H1 (cell line): ENCODE measurements around the gene DSTYK. TPM values are rescaled to one million over a fixed set of nuclear protein-coding genes. Genes with fewer than 3 reads are reported as not detected.

ENCODE experiments used
- ATF3 ChIP-seq: IDR thresholded peaks from 2 replicates; pipeline ENCODE4 v1.6.1; 2011; ENCODE audit warnings: low read depth, mild to moderate bottlenecking, low read length; ENCODE audit not compliant: insufficient read depth
- CHD2 ChIP-seq: IDR thresholded peaks from 2 replicates; pipeline ENCODE4 v1.6.1; 2012; ENCODE audit warnings: low read length, improper control_type of control experiment
- GABPA ChIP-seq: IDR thresholded peaks from 2 replicates; pipeline ENCODE4 v1.6.1; 2011; ENCODE audit warnings: mild to moderate bottlenecking, low read length, moderate library complexity, borderline replicate concordance; ENCODE audit not compliant: insufficient read depth
- HDAC6 ChIP-seq: IDR thresholded peaks from one replicate; pipeline ENCODE4 v1.7.1; 2012; ENCODE audit warnings: low read depth, mild to moderate bottlenecking, inconsistent platforms, low read length, moderate library complexity
- MAFK ChIP-seq: IDR thresholded peaks from 2 replicates; pipeline ENCODE4 v1.6.1; 2012; ENCODE audit warnings: low read depth, mild to moderate bottlenecking, improper control_type of control experiment, low read length
- NANOG ChIP-seq: IDR thresholded peaks from 2 replicates; pipeline ENCODE4 v1.6.1; 2011; ENCODE audit warnings: low read length, low read depth, mild to moderate bottlenecking, inconsistent platforms; ENCODE audit not compliant: insufficient read depth, poor library complexity, severe bottlenecking
- RFX5 ChIP-seq: IDR thresholded peaks from 2 replicates; pipeline ENCODE4 v1.6.1; 2011; ENCODE audit warnings: low read depth, low read length, improper control_type of control experiment, borderline replicate concordance
- SIRT6 ChIP-seq: IDR thresholded peaks from one replicate; pipeline ENCODE4 v1.7.1; 2012; ENCODE audit warnings: low read length, inconsistent platforms
- SIX5 ChIP-seq: IDR thresholded peaks from 2 replicates; pipeline ENCODE4 v1.6.1; 2011; ENCODE audit warnings: mild to moderate bottlenecking, low read depth, low read length
- SRF ChIP-seq: IDR thresholded peaks from 2 replicates; pipeline ENCODE4 v1.6.1; 2011; ENCODE audit warnings: mild to moderate bottlenecking, low read depth, low read length, moderate library complexity
- polyA plus RNA-seq, 7 experiments: library from polyadenylated mRNA; depleted of rRNA in 3 of 7; stranded (reverse) in 5 of 7; unstranded in 2 of 7; fragments of >200 nt in 5 of 7; fragments of 200-250 nt in 2 of 7; gene quantifications; 1 replicate in 5 of 7; 2 replicates in 1 of 7; 4 replicates in 1 of 7; pipeline versions ENCODE4 v1.2.1 to v1.2.3, GENCODE V29; 2011 to 2013; ENCODE audit warnings: missing spikeins in 2 of 7, mixed read lengths in 2 of 7
- total RNA-seq: library from RNA; stranded (reverse); fragmentation: NEBNext Ultra II Directional; extraction: Animal tissue kit (Norgen Biotek cat#: 25700); gene quantifications from 2 replicates; pipeline ENCODE4 v1.2.1, GENCODE V29; 2021
- TF ChIP-seq, protein P1 (sequence below): fragments of 300-600 bp; sonication (generic); IDR thresholded peaks from 2 replicates; pipeline ENCODE4 v1.7.1; 2012; ENCODE audit warnings: low read length, moderate library complexity, mild to moderate bottlenecking, inconsistent platforms; ENCODE audit not compliant: insufficient replicate concordance

The DSTYK gene
- total and polyA plus RNA-seq, 2 of the 8 experiments (the other 6 are each of a cell fraction or from before 2014, with no cell fraction given) = 2.7 to 8.5 TPM

- TF ChIP-seq, protein P1, sequence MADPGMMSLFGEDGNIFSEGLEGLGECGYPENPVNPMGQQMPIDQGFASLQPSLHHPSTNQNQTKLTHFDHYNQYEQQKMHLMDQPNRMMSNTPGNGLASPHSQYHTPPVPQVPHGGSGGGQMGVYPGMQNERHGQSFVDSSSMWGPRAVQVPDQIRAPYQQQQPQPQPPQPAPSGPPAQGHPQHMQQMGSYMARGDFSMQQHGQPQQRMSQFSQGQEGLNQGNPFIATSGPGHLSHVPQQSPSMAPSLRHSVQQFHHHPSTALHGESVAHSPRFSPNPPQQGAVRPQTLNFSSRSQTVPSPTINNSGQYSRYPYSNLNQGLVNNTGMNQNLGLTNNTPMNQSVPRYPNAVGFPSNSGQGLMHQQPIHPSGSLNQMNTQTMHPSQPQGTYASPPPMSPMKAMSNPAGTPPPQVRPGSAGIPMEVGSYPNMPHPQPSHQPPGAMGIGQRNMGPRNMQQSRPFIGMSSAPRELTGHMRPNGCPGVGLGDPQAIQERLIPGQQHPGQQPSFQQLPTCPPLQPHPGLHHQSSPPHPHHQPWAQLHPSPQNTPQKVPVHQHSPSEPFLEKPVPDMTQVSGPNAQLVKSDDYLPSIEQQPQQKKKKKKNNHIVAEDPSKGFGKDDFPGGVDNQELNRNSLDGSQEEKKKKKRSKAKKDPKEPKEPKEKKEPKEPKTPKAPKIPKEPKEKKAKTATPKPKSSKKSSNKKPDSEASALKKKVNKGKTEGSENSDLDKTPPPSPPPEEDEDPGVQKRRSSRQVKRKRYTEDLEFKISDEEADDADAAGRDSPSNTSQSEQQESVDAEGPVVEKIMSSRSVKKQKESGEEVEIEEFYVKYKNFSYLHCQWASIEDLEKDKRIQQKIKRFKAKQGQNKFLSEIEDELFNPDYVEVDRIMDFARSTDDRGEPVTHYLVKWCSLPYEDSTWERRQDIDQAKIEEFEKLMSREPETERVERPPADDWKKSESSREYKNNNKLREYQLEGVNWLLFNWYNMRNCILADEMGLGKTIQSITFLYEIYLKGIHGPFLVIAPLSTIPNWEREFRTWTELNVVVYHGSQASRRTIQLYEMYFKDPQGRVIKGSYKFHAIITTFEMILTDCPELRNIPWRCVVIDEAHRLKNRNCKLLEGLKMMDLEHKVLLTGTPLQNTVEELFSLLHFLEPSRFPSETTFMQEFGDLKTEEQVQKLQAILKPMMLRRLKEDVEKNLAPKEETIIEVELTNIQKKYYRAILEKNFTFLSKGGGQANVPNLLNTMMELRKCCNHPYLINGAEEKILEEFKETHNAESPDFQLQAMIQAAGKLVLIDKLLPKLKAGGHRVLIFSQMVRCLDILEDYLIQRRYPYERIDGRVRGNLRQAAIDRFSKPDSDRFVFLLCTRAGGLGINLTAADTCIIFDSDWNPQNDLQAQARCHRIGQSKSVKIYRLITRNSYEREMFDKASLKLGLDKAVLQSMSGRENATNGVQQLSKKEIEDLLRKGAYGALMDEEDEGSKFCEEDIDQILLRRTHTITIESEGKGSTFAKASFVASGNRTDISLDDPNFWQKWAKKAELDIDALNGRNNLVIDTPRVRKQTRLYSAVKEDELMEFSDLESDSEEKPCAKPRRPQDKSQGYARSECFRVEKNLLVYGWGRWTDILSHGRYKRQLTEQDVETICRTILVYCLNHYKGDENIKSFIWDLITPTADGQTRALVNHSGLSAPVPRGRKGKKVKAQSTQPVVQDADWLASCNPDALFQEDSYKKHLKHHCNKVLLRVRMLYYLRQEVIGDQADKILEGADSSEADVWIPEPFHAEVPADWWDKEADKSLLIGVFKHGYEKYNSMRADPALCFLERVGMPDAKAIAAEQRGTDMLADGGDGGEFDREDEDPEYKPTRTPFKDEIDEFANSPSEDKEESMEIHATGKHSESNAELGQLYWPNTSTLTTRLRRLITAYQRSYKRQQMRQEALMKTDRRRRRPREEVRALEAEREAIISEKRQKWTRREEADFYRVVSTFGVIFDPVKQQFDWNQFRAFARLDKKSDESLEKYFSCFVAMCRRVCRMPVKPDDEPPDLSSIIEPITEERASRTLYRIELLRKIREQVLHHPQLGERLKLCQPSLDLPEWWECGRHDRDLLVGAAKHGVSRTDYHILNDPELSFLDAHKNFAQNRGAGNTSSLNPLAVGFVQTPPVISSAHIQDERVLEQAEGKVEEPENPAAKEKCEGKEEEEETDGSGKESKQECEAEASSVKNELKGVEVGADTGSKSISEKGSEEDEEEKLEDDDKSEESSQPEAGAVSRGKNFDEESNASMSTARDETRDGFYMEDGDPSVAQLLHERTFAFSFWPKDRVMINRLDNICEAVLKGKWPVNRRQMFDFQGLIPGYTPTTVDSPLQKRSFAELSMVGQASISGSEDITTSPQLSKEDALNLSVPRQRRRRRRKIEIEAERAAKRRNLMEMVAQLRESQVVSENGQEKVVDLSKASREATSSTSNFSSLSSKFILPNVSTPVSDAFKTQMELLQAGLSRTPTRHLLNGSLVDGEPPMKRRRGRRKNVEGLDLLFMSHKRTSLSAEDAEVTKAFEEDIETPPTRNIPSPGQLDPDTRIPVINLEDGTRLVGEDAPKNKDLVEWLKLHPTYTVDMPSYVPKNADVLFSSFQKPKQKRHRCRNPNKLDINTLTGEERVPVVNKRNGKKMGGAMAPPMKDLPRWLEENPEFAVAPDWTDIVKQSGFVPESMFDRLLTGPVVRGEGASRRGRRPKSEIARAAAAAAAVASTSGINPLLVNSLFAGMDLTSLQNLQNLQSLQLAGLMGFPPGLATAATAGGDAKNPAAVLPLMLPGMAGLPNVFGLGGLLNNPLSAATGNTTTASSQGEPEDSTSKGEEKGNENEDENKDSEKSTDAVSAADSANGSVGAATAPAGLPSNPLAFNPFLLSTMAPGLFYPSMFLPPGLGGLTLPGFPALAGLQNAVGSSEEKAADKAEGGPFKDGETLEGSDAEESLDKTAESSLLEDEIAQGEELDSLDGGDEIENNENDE = no peak
- no peak for TF ChIP-seq SIRT6
- TF ChIP-seq SRF = no peak
- TF ChIP-seq RFX5 = no peak
- TF ChIP-seq GABPA = no peak
- no peak for TF ChIP-seq HDAC6
- no peak for TF ChIP-seq CHD2
- TF ChIP-seq MAFK = no peak
- TF ChIP-seq SIX5 = no peak
- TF ChIP-seq NANOG = no peak
- no peak for TF ChIP-seq ATF3
Measured at GRCh38 chr1:205188596-205188995, 22.9 kb downstream of the DSTYK start (continued).
